ENCODE data around the gene WDR3.

The WDR3 gene

GRCh38 chr1:117952386-117952785, 22.8 kb downstream of the WDR3 start:
- no peak for DNase-seq
- ATAC-seq, result no peak

GRCh38 chr1:117959364-117959763, 29.8 kb downstream of the WDR3 start:
- no peak for ATAC-seq

GRCh38 chr1:117964290-117965038, 34.9 kb downstream of the WDR3 start:
- DNase-seq (no peak), ATAC-seq (peak; percentile 75)

More at GRCh38 chr1:117959364-117959763, 29.8 kb downstream of the WDR3 start:
- no peak for DNase-seq

- no peak for ATAC-seq
- DNase-seq, result no peak
These were observed 37.9 kb downstream of the WDR3 start for GRCh38 chr1:117967477-117967876.

- ATAC-seq (no peak), DNase-seq (no peak)
These were observed 38.3 kb downstream of the WDR3 start for GRCh38 chr1:117967881-117968280.

GRCh38 chr1:117970252-117970651, 40.7 kb downstream of the WDR3 start:
- ATAC-seq, result no peak
- DNase-seq, result no peak

- no peak for DNase-seq
- no peak for ATAC-seq
These were observed 42.2 kb downstream of the WDR3 start for GRCh38 chr1:117971777-117972176.

GRCh38 chr1:117976381-117976780, 46.8 kb downstream of the WDR3 start:
- ATAC-seq (no peak), DNase-seq (no peak)

- ATAC-seq (no peak), DNase-seq (no peak)
These were observed 52.1 kb downstream of the WDR3 start for GRCh38 chr1:117981455-117982192.

- ATAC-seq (no peak), DNase-seq (no peak)
These were observed 55.7 kb downstream of the WDR3 start for GRCh38 chr1:117985239-117985638.

GRCh38 chr1:117985973-117986372, 56.4 kb downstream of the WDR3 start:
- DNase-seq (no peak), ATAC-seq (no peak)

- ATAC-seq, result no peak
- no peak for DNase-seq
These were observed 74.8 kb downstream of the WDR3 start for GRCh38 chr1:118004312-118004711.

- DNase-seq, result no peak
- no peak for ATAC-seq
These were observed 77.9 kb downstream of the WDR3 start for GRCh38 chr1:118007391-118007790.

- DNase-seq (no peak), ATAC-seq (no peak)
These were observed 78.5 kb downstream of the WDR3 start for GRCh38 chr1:118008011-118008410.

- no peak for DNase-seq
- ATAC-seq, result no peak
These were observed 83.1 kb downstream of the WDR3 start for GRCh38 chr1:118012515-118013124.

GRCh38 chr1:118013336-118013735, 83.8 kb downstream of the WDR3 start:
- ATAC-seq, result no peak
- no peak for DNase-seq

GRCh38 chr1:118013938-118014337, 84.4 kb downstream of the WDR3 start:
- ATAC-seq (no peak), DNase-seq (no peak)
